ENCODE measurements around the gene EPHA1.

EPHA1 gene

DNA sequence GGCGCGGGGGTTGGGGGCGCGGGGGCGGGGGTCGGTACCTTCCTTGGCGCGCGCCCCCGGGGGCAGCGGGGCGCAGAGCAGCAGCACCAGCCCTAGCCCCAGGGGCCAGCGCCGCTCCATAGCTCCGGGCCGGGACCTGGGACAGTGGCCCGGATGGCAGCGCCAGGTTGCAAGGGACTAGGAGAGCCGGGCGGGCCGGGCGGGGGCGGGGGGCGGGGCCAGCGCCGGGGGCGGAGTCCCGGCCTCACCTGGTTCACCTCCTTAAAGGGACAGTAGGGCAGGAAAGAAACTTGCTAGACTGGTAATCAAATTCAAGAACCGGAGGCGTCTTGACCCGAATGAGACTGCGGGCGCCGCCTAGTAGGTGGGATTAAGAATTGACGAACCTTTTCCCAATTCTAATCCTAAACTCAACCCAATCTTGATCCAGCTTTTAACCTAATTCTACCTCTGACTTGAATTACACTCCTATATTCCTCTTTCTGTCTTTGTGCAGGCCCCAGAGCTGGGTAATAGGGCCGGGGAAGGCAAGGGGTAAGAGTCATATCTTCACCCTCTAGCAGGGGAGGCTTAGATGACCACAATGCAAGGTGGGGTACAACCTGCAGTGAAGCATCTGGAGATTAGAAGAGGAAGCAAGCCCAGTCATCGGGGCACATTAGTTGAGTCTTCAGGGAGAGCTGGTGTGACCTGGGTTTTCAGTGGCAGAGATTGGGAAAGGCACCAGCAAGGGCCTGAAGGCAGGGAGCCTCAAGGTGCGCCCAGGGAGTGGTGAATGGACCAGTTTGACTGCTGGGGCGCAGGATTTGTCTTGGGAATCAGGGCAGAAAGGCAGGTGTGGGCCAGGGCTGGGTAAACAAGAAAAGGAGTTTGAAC lies at the start of gene EPHA1:
Gene EPHA1 (minus strand): TSS at position 171 of the 876 bp plus-strand sequence. CDS start 51 bp downstream, at position 120.
- peak; percentile 18 to 27 for DNase-seq (ENCODE audit: low read depth in 1 of 2, low spot score in 1 of 2)

DNA sequence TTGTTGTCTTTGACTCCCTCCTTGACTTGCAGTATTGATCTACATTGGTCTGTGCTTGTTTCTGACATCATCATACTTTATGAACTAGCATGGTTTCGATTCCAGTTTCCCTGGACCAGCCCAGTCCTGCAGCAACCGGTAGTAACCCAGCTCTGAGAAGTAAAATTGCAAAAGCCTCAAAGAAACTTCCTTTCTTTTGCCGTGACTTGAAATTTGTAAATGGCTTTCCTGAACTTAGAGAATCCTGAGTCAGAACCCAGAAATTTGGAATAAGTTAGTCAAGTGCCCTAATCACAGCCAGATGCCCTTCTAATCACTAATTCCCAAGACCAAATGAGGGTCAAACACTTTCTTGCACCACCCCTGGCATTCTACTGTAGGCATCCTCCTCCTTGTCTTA lies 49.6 kb upstream of the EPHA1 start:
- DNase-seq (ENCODE audit: low read depth in 1 of 2, low spot score in 1 of 2), result no peak

DNA sequence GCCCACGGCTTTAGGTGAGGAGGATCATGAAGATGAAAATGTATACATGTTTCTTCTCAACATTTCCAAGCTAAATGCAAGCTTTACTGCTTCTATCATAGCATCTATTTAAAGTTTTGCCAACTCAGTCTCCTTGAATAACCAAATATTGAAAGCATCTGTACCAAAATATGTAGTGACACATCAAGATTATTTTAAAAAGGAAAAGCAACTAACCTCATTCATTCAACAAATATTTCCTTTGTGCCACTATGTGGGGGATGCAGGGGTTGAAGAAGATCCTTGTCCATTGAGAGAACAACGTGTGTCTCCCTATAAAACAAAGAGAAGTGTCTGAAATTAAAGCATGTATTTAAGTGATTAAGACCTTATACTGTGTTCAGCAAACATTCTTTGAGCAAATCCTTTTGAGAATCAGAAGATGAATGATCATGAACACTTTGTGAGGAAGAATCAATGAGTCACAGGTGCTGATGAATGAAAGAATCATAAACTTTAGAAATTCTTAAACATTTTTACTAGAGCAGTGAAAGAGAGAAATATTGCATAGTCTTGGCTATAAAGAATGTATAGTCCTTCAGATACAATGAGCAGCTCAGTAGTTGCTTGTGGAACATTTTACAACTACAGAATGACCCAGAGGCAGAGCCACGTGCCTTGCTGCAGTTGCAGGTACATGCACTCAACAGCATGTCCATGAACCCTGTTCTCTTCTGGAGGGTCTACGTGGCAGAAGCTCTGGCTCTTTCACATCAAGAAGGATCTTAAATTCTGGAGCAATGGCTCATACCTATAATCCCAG lies 48.5 kb upstream of the EPHA1 start:
- DNase-seq (ENCODE audit: low read depth in 1 of 2, low spot score in 1 of 2), result no peak

DNA sequence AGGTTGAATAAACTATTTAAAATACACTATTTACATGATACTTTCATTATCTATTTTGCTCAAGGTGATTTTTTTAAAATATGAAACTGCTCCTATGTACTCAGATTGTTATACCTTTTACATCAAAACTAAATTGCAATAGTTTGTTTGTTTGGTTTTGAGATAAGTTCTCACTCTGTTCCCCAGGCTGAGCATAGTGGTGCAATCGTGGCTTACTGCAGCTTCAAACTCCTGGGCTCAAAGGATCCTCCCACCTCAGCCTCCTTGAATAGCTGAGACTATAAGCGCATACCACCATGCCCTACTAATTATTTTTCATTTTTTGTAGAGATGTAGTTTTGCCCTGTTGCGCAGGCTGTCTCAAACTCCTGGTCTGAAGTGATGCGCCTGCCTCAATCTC lies 47.3 kb upstream of the EPHA1 start:
- no peak for DNase-seq (ENCODE audit: low read depth in 1 of 2, low spot score in 1 of 2)

DNA sequence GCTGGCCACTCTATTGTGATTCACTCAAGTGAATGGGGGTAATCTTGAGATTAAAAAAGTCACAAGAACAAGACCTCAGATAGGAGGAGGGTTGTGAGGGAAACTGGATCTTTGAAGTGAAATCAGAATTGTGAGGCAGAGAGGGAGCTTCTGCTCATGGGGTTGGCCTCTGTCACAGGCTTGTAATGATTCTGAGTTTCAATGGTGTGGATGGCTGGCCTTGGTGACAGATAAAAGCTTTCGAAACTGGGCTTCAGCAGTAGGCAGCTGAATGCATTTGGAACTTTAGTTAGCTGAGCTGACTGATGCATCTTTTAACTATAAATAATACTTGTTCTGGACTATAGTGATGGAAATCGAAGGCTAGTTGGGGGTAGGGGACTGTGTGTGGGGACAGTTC lies 46.8 kb upstream of the EPHA1 start:
- no peak for DNase-seq (ENCODE audit: low read depth in 1 of 2, low spot score in 1 of 2)

DNA sequence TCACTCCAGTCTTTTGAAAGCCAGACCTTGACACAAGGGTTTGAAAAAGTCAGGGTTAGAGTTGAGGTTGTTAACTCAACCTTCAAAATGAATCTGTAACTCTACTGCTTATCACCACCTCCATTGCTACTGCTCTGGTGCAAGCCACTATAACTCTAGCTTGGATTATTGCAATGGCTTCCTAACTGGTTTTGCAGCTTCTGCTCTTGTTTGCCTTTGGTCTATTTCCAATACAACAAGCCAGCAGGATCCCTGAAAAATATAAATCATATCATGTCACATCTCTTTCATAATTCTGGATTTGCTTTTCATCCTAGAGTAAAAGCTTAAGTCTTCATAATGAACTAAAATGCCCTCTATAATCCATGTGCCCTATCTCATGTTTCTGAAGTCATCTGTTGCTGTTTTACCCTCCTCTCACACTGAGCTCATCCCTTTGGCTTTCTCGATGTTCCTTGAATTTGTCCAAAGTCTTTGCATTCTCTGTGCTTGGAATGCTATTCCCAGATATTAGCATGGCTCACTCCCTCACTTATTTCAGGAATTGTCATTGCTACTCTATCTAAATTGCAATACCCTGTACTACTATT lies 45.5 kb upstream of the EPHA1 start:
- DNase-seq (ENCODE audit: low read depth in 1 of 2, low spot score in 1 of 2), result no peak

DNA sequence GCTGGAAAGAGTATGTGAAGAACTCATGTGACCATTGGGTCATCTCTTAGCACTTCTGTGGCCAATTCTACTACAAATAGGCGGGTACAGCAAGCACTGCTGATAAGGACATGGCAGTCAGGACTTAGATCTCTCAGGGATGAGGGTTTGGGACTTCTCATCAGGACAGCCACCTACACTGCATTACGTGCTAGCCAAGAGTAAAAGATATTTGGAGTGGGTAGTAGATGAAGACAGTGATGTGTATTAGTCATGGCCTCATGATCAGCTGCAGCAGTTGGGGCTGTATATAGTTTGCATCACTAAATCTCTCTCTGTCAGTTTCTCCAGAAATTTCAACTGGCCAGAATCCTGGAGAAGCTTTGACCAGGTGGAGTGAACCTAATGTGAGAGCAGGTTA lies 43.8 kb upstream of the EPHA1 start:
- DNase-seq (ENCODE audit: low read depth in 1 of 2, low spot score in 1 of 2), result no peak

DNA sequence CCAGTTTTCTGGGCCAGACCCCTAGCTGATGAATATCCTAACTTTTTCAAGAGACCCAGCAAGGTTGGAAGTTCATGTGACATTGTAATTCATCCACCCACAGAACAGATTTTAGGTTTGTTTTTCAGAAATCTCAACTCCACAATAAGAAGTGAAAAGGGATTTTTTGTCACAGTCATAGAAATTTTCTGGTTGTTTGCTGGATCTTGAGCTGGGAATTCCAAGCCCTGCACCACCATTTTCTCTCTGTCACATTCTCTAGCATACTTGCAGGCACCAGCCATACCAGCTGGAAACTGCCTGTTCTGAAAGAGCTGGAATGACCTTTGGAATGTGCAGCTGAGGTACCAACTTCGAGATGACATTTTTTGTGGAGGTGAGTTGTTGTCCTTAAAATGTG lies 43.1 kb upstream of the EPHA1 start:
- DNase-seq (ENCODE audit: low read depth in 1 of 2, low spot score in 1 of 2), result no peak

DNA sequence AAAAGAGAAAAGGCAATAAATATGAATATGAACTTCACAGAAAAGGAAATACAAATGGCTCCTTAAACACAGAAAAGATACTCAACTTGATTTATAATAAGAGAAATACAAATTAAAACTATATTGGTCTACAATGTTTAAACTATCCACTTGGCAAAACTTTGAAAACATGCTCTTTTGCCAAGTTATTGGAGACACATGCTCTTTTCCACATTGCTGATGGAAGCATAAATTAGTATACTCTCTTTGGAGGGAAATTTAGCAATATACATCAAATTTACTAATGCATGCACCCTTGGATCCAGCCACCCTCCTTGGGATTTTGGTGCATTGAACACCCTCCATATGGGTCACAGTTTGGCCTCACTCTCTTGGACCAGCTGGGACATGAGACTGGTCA lies 42.5 kb upstream of the EPHA1 start:
- no peak for DNase-seq (ENCODE audit: low read depth in 1 of 2, low spot score in 1 of 2)

DNA sequence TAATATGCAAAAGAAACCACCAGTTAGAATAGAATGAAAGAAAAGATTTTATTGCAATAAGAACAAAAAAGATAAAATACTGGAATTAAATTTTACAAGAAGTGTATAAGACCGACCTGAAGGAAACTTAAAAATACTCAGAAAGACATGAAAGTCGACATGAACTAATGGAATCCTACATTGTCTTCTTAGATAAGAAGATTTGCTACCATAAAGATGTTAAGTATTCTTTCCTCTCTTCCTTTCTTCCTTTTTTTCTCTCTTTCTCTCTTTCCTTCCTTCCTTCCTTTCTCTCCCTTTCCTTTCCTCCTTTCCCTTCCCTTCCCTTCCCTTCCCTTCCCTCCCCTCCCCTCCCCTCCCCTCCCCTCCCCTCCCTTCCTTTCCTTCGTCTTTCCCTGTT lies 41.1 kb upstream of the EPHA1 start:
- no peak for DNase-seq (ENCODE audit: low read depth in 1 of 2, low spot score in 1 of 2)

DNA sequence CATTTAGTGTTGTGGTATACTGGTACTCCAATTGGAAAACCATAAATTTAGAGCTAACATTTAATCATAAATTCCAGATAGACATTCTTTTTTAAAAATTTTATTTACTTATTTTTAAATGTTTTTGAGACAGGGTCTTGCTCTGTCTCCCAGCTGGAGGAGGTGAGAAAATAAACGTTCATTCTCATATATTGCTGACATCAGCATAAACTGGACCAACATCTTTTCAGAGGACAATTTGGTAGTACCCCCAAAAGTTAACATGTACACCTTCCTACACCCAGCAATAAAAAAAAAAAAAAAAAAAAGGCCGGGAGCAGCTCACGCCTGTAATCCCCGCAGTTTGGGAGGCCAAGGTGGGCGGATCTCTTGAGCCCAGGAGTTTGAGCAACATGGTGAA lies 39.8 kb upstream of the EPHA1 start:
- DNase-seq (ENCODE audit: low read depth in 1 of 2, low spot score in 1 of 2), result no peak

DNA sequence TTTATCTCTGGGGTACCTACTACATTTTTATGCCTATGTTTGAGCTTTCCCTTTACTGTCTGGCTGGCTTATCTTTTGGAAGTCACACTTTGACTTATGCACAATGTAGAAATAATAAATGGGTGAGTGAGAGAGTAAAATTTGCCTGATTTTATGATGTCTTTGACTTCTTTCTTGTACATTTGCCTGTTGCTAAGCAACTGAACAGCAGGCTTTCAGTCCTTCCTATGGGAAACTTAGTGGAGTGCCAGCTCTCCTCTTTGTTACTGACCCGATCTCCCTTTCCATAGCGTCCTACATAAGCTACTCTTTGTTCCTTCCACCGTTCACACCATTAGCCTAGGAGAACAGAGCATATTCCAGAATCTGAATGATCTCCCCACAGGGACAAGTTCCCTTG lies 38.8 kb upstream of the EPHA1 start:
- DNase-seq (ENCODE audit: low read depth in 1 of 2, low spot score in 1 of 2), result no peak

DNA sequence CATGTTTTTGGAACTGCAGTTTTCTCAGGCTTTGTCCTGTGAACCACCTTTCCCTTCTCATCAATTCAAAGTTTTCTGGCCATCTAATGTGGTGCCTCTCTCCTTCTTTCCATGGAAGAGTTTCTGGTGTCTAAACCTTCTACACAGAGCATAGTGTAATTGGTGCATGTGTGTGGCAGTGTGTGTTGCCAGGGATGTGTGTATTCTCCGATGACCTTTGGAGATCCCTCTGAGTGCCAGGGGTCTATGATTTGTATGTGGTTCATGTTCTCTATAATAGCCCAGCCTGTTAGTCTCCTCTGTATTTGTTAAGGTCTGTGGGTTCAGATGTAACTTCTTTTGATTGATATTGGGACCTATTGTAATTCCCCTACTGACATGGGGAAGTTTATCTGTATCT lies 36.1 kb upstream of the EPHA1 start:
- DNase-seq (ENCODE audit: low read depth in 1 of 2, low spot score in 1 of 2), result no peak

DNA sequence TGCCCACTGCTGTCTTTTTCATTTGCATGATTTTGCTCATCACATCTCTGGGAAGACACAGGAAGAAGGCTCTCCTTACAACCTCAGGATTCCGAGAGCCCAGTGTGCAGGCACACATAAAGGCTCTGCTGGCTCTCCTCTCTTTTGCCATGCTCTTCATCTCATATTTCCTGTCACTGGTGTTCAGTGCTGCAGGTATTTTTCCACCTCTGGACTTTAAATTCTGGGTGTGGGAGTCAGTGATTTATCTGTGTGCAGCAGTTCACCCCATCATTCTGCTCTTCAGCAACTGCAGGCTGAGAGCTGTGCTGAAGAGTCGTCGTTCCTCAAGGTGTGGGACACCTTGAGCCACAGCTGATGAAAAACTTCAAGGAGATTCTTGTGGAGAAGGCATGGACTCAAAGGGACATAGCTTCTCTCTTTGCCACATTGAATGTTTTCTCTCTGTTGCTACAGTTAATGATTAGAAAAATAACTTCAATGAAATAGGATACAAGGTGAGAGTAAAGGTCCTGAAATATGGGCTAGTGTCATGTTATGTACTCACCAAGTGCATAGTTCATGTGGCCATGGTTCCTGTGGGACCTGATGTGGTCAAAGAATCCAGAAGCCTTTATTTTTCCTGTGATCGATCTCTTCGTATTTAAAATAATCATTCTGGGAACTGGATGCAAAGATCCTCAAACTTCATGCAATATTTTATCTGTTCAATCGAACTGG lies 35.6 kb upstream of the EPHA1 start:
- DNase-seq (ENCODE audit: low read depth in 1 of 2, low spot score in 1 of 2), result no peak

DNA sequence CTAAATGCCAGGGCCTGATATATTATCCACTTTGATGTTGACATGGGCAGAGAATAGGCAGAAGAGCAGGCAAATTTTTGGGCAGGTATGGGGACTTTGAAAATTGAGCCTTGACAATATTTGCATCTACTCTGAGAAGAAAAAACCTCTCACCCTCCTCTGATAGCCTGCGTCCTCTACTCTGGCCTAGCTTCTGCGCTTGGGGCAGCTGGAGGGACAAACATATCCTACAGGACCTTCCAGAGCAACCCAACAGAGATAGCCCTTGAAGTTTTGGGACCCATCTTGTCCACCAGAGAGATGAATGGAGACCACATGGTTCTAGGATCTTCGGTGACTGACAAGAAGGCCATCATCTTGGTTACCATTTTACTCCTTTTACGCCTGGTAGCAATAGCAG lies 34.5 kb upstream of the EPHA1 start, which contains the start of gene TAS2R60:
Gene TAS2R60 (plus strand): TSS at position 301 of the 400 bp plus-strand sequence. CDS start 0 bp downstream, at position 301.
- no peak for DNase-seq (ENCODE audit: low read depth in 1 of 2, low spot score in 1 of 2)

DNA sequence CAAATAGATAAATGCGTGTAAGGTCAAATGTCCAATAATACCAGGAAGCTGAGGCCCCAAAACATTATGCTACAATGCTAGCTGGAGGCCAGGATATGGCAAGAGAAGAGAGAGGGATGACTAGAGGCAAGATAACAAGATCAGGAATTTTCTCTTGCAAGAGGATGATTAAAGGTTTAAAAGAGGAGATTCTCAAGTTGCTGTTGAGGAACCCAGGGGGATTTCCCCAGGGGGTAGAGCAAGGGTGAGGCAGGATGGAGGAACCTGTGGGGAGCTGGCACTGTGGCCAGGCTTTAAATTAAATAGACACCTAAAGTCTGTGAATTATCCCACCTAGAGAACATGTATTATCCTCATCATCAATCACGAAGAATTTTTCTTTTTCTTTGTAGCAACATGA lies 31.2 kb upstream of the EPHA1 start:
- DNase-seq (ENCODE audit: low read depth in 1 of 2, low spot score in 1 of 2), result no peak

DNA sequence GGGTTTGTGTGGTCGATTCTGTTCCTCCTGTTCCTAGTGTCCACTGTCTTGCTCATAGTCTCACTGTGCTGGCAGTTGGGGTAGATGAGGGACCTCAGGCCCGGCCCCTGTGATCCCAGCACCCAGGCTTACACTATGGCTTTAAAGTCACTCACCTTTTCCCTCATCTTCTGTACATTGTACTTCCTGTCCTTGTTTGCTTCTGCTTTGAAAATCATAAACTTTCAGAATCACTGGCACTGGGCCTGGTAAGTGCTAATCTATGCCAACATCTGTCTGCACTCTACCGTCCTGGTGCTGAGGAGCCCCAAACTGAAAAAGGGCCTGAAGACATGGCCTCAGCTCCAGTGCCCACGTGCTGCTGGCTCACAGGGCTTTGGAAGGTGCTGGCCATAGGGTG lies 28.9 kb upstream of the EPHA1 start:
- no peak for DNase-seq (ENCODE audit: low read depth in 1 of 2, low spot score in 1 of 2)

DNA sequence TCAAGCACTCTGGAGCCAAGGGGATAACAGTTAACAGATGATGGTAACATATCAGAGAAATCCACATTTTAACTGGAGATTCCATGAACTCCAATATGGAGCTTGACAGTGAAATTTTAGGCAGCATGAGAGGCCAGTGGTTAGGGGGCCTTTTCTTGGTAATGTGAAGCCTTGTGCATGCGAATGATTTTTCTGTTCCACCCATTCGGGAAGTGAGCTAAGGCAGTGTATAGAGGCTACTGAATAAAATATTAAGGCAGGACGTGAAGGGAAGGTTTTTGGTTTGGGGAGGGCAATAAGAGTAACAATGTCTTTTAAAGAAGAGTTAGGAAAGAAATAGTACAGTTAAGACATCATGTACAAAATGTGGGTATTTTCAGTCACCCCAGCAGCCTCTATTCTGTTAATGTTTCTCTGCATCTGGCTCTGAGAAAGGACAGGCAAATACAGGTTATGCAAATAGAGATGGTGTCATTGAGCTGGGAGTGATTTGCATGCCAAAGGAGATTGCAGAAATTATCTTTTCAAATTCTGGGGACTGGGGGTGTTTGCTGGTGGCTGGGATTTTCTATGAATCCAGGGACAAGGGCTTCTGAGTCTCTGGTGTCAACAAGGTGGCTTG lies 27.8 kb upstream of the EPHA1 start:
- no peak for DNase-seq (ENCODE audit: low read depth in 1 of 2, low spot score in 1 of 2)

DNA sequence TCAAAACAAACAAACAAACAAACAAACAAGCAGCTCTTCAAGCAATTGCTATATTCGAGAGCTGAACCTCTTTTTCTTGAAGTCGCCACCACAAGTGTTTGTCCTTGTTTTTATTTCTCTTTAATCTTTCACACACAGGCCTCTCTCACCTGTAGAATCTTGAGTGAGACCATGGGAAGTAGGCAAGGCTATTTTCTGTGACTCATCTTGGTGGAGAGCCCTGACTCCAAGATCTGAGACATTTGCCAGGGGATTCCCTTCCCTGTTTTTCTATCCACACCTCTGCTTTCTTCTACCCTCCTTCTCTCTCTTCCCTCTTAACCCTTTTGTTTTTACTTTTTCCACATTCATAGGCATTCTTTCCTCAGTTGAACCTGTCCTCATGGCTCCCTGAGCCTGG lies 26.6 kb upstream of the EPHA1 start:
- no peak for DNase-seq (ENCODE audit: low read depth in 1 of 2, low spot score in 1 of 2)

DNA sequence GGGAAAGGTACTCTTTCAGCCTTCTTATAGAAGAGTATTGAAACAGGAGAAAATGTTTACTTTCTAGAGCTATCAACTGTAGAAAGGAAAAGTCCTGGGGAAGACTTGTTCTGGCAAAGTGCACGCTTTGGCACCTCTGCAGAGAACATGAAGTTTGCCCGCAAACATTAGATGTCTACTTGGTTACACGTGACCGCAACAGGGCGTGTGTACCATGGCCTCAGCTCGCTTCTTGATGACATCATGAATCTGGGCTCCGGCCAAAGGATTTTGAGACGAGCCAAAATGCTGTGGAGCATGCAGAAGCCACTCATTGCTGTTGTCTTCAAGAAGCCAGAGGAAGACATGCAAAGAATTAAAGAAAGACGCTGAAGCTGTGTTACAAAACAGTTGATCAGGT lies 26.0 kb upstream of the EPHA1 start:
- DNase-seq (ENCODE audit: low read depth in 1 of 2, low spot score in 1 of 2), result no peak

DNA sequence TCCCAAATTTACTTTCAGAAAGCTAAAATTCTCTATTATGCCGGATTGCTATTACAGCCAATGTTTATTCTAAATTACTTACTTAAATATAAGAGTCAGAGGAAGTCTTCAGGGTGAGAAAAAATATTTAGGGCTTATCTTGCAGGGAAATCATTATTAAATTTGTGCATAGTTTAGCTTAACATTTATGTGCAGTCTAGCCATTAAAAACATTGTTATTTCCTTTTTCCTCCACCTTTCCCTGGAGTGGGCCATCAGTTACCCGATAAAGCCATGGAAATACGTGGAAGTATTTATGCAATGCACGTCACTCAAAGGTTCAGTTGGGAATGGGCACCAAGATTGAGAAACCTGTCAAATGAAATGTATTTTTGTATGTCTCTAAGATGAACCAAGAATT lies 25.1 kb upstream of the EPHA1 start:
- DNase-seq (ENCODE audit: low read depth in 1 of 2, low spot score in 1 of 2), result no peak
